Thyroid gland (tissue), 4 donors: ENCODE data around the gene INPP5F. TPM values are rescaled to one million over a fixed set of nuclear protein-coding genes. Genes with fewer than 3 reads are reported as not detected.

Source experiments
- DNase-seq, 2 donors: peaks; one replicate each; pipeline ENCODE4 v3.0.0-alpha.2; 2019
- H3K27ac ChIP-seq, 3 donors: fragments of 200-600 bp; sonication (generic); 1 replicate in 2 of 3; 2 replicates in 1 of 3; pipeline ENCODE4 v1.5.1; 2016 to 2019; ENCODE audit warnings: mild to moderate bottlenecking in 1 of 3, moderate library complexity in 1 of 3
- H3K27me3 ChIP-seq: fragments of 200-600 bp; sonication (generic); one replicate; pipeline ENCODE4 v1.5.1; 2019
- H3K36me3 ChIP-seq, 2 donors: fragments of 200-600 bp; sonication (generic); one replicate each; pipeline ENCODE4 v1.5.1; 2016 to 2019
- H3K4me1 ChIP-seq, 2 donors: fragments of 200-600 bp; sonication (generic); one replicate each; pipeline ENCODE4 v1.5.1; 2017 to 2019
- H3K4me3 ChIP-seq, 3 donors: fragments of 200-600 bp; sonication (generic); replicated peaks in 1 of 3; 1 replicate in 2 of 3; 2 replicates in 1 of 3; pipeline ENCODE4 v1.5.1; 2016; ENCODE audit warnings: mild to moderate bottlenecking in 1 of 3
- H3K9me3 ChIP-seq: fragments of 200-600 bp; sonication (generic); one replicate; pipeline ENCODE4 v1.5.1; 2017
- POLR2A ChIP-seq, 2 donors: fragments of 450-650 bp; IDR thresholded peaks; one replicate each; pipeline ENCODE4 v1.6.1; 2017; ENCODE audit warnings: antibody characterized with exemption in 2 of 2, mild to moderate bottlenecking in 2 of 2, moderate library complexity in 1 of 2
- WGBS, 2 donors: methylation state at CpG; one replicate each; pipeline ENCODE4 v1.1.5; 2017; 5-methylcytosine and 5-hydroxymethylcytosine counted together
- intact Hi-C: fragments of 100-400 bp; cut with DNase I; formaldehyde crosslinking; loops from one replicate; pipeline ENCODE4 v1.15.1; 2023
- total RNA-seq, 4 donors: library from RNA; depleted of rRNA; stranded (reverse); fragments of >200 nt; gene quantifications; one replicate each; pipeline ENCODE4 v1.2.3, GENCODE V29; 2016
- TF ChIP-seq, protein P1 (sequence below), 6 experiments: fragments of 200-600 bp in 3 of 6; fragments of 450-650 bp in 3 of 6; sonication (generic) in 3 of 6; IDR thresholded peaks; one replicate each; pipeline ENCODE4 v1.5.1; 2016 to 2019; ENCODE audit warnings: antibody characterized with exemption in 6 of 6, mild to moderate bottlenecking in 2 of 6, inconsistent platforms in 1 of 6, moderate library complexity in 1 of 6

The INPP5F gene
- total RNA-seq, 4 donors from 2014 or later: 12.6 to 14.9 (median 13.4) TPM

DNA sequence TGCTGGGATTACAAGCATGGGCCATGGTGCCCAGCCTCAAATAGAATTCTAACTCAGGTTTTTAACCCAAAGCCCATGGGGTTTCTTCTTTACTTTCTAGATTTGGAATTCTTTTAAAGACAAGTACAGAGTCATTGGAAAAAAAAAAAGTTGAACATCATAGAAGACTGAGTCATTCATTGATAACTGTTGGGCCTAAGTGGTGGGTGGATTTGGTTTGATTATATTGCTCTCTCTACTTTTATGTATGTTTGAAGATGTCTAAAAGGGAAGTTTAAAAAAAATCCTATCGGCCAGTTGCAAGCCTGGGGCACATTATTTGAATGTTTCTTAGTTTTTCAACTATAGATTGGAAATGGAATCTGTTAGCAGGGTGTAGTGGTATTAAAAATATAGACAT is 49.7 kb downstream of the INPP5F start:
- TF ChIP-seq POLR2A (IDR thresholded peaks at IDR 0.05): no peak
- TF ChIP-seq, protein P1, sequence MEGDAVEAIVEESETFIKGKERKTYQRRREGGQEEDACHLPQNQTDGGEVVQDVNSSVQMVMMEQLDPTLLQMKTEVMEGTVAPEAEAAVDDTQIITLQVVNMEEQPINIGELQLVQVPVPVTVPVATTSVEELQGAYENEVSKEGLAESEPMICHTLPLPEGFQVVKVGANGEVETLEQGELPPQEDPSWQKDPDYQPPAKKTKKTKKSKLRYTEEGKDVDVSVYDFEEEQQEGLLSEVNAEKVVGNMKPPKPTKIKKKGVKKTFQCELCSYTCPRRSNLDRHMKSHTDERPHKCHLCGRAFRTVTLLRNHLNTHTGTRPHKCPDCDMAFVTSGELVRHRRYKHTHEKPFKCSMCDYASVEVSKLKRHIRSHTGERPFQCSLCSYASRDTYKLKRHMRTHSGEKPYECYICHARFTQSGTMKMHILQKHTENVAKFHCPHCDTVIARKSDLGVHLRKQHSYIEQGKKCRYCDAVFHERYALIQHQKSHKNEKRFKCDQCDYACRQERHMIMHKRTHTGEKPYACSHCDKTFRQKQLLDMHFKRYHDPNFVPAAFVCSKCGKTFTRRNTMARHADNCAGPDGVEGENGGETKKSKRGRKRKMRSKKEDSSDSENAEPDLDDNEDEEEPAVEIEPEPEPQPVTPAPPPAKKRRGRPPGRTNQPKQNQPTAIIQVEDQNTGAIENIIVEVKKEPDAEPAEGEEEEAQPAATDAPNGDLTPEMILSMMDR (IDR thresholded peaks at IDR 0.05): no peak

DNA sequence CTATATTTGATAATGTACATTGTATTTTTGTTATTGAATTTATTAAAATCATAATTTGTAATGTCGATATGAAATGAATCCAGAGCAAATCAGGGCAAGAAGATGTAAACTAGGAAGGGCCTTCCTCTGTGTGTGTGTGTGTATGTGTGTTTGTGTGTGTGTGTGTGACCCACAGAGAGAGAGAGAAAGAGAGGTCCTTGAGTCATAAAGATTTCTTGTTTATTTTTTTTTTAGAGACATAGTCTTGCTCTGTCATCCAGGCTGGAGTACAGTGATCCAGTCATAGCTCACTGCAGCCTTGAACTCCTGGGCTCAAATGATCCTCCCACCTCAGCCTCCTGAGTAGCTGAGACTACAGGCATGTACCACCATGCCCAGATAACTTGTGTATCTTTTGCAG is 50.7 kb downstream of the INPP5F start:
- H3K36me3 ChIP-seq: no peaks in the 10 kb centered on the region
- H3K9me3 ChIP-seq: no peaks in the 10 kb centered on the region
- no peak overlapping the region for H3K27ac ChIP-seq
- WGBS, 2 donors: 93% methylated on average over 1 of the region's 1 CpG
- H3K4me3 ChIP-seq: no peak overlapping the region
- DNase-seq: no peak
- TF ChIP-seq, protein P1 (IDR thresholded peaks at IDR 0.05): no peak
- no peak for TF ChIP-seq POLR2A (IDR thresholded peaks at IDR 0.05)
- no peaks in the 10 kb centered on the region for H3K27me3 ChIP-seq
- no peaks in the 10 kb centered on the region for H3K4me1 ChIP-seq
- intact Hi-C loops: no loop called here

More for the DNA sequence above, 49.7 kb downstream of the INPP5F start:
- Histone ChIP-seq H3K36me3 (no peaks in the 10 kb centered on the region), H3K4me1 (no peaks in the 10 kb centered on the region), H3K27me3 (no peaks in the 10 kb centered on the region), H3K9me3 (no peaks in the 10 kb centered on the region), H3K4me3 (no peak overlapping the region), H3K27ac (no peak overlapping the region)
- intact Hi-C loops: no loop called here
- no peak for DNase-seq
- WGBS, 2 donors: 93 to 94% methylated on average over 1 of the region's 1 CpG

DNA sequence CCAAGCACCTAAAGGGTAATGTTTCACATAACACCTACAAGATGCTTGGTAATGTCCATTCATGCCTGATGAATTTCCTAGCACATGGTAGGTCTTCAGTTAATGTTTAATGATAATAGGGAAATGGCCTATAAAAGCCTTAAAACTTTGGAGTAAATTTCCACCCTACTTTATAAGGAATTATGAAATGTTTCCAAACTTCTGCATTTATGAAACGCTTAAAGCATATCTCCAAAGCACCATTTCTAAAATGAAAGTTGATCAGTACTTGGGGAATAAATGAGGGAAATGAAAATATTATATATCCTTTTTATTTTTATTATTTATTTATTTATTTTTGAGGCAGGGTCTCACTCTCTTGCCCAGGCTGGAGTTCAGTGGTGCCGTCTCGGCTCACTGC is 51.8 kb downstream of the INPP5F start:
- H3K4me1 ChIP-seq: no peaks in the 10 kb centered on the region
- no peaks in the 10 kb centered on the region for H3K36me3 ChIP-seq
- WGBS, 2 donors: 98 to 99% methylated on average over 3 of the region's 3 CpGs
- no peaks in the 10 kb centered on the region for H3K9me3 ChIP-seq
- no peak for DNase-seq
- TF ChIP-seq, protein P1 (IDR thresholded peaks at IDR 0.05): no peak
- no peak for TF ChIP-seq POLR2A (IDR thresholded peaks at IDR 0.05)
- no peak overlapping the region for H3K4me3 ChIP-seq
- no peak overlapping the region for H3K27ac ChIP-seq
- intact Hi-C loops: no loop called here
- no peaks in the 10 kb centered on the region for H3K27me3 ChIP-seq

DNA sequence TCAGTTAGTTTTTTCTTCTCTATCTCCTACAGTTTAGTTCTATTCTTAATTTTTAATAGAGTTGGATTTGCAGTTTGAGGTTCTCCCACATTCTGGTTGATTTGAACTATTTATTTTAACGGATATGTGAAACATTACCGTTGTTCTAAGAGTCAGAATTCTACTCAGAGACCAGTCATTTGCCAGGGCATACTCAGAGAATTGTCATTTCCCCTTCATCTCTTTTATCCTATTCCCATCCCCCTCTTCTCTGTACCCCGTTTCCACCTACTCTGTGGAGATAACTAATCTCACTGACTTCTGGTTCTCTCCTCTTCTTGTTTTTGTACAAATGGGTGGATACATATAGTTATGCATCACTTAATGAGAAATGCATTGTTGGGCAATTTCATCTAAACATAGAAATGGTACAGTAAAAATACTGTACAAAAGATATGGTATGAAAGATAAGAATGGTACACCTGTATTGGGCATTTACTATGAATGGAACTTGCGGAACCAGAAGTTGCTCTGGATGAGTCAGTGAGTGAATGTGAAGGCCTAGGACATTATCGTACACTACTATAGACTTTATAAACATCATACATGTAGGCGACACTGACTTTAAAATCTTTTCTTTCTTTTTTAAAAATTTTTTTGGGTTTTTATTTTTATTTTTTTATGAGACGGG is 53.1 kb downstream of the INPP5F start:
- no peaks in the 10 kb centered on the region for H3K9me3 ChIP-seq
- H3K36me3 ChIP-seq: no peaks in the 10 kb centered on the region
- no peak overlapping the region for H3K4me3 ChIP-seq
- H3K27me3 ChIP-seq: no peaks in the 10 kb centered on the region
- 88 to 95% methylated on average over 7 of the region's 7 CpGs for WGBS, 2 donors
- TF ChIP-seq, protein P1 (IDR thresholded peaks at IDR 0.05): no peak
- no peak for TF ChIP-seq POLR2A (IDR thresholded peaks at IDR 0.05)
- no peak overlapping the region for H3K27ac ChIP-seq
- intact Hi-C loops: no loop called here
- H3K4me1 ChIP-seq: no peaks in the 10 kb centered on the region
- no peak for DNase-seq

DNA sequence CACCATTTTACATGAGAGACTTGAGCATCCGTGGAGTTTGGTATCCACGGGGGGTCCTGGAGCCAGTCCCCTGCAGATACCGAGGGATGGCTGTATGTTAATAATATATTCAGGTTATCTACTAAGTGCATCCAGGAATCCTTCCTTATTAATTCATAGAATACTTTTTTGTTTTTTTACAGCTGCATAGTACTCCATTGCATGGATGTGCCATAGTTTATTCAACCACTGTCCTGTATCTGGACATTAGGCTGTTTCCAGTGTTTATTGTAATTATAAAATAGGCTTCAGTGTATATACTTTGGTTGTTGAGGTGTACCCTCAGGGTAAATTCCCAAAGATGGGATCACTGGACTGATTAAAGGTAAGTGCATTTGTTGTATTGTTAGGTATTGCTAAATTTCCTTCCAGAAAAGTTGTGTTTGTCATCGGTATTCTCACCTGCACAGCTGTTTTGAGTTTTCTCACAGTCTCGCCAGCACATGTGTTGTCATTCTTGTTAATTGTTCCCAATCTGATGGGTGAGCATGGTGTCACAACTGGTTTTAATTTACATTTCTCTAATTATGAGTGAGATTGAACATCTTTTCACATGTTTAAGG is 55.1 kb downstream of the INPP5F start:
- TF ChIP-seq POLR2A (IDR thresholded peaks at IDR 0.05): no peak
- TF ChIP-seq, protein P1 (IDR thresholded peaks at IDR 0.05): no peak
- peaks cover under 1 to 2% of the 10 kb centered on the region in 2 donors for H3K4me1 ChIP-seq
- no peak overlapping the region for H3K27ac ChIP-seq
- H3K9me3 ChIP-seq: no peaks in the 10 kb centered on the region
- no peaks in the 10 kb centered on the region for H3K36me3 ChIP-seq
- WGBS, 2 donors: 94 to 98% methylated on average over 5 of the region's 5 CpGs
- no peaks in the 10 kb centered on the region for H3K27me3 ChIP-seq
- intact Hi-C loops: no loop called here
- H3K4me3 ChIP-seq: no peak overlapping the region
- DNase-seq: no peak
